ENCODE measurements around the gene NUDT17. TPM values are rescaled to one million over a fixed set of nuclear protein-coding genes. Genes with fewer than 3 reads are reported as not detected.
"Not testable (repeated sequence)": the region's sequence is repeated elsewhere in the genome, so short reads cannot be mapped to it uniquely, and the experiment has no call there.

The NUDT17 gene
- total and polyA plus RNA-seq, 8 donors: 0.61 to 18.3 (median 3.2) TPM; not detected in 1

DNA sequence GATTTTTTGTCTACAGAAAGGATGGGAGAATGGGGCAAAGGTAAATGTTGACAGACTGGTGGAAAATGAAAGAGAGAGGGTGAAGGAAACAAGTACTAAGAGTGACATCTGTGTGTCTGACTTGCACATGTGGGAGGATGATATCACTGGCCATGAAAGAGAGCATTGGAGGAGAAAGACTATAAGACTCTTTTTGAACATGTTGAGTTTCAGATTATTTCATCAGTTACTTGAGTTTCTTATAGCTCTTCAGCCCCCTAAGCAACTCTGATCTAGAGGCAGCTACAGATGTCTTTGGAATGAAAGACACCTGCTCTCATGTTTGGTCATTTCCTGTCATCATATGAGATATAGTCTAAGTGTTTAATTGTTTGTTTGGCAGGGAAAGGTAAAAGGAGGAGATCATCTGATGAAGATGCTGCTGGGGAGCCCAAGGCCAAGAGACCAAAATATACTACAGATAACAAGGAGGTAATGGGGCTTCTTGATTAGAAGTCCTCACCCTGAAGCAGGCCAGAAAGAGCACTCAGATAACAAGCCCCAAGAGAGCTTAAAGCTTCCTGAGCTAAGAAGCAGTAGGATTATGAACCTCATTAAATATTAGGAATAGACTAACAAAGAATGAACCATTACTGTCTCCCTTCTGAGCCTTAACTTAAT is 16.9 kb upstream of the NUDT17 start:
- intact Hi-C loops (cut with DNase I; ENCODE audit: low total_unique reads): no loop called here
- Histone ChIP-seq H3K36me3 (peaks cover 57 to 79% (median 78%) of the 10 kb centered on the region in 4 donors), H3K4me3 (no peak overlapping the region), H3K4me1 (peaks cover 8 to 25% (median 11%) of the 10 kb centered on the region in 4 donors), H3K9me3 (no peaks in the 10 kb centered on the region), H3K27me3 (no peaks in the 10 kb centered on the region), H3K27ac (no peak overlapping the region)
- no peak for DNase-seq
- TF ChIP-seq EP300 (IDR thresholded peaks at IDR 0.05) (no peak), POLR2AphosphoS5 (IDR thresholded peaks at IDR 0.05) (no peak), POLR2A (IDR thresholded peaks at IDR 0.05) (no peak)
- TF ChIP-seq, protein P1, sequence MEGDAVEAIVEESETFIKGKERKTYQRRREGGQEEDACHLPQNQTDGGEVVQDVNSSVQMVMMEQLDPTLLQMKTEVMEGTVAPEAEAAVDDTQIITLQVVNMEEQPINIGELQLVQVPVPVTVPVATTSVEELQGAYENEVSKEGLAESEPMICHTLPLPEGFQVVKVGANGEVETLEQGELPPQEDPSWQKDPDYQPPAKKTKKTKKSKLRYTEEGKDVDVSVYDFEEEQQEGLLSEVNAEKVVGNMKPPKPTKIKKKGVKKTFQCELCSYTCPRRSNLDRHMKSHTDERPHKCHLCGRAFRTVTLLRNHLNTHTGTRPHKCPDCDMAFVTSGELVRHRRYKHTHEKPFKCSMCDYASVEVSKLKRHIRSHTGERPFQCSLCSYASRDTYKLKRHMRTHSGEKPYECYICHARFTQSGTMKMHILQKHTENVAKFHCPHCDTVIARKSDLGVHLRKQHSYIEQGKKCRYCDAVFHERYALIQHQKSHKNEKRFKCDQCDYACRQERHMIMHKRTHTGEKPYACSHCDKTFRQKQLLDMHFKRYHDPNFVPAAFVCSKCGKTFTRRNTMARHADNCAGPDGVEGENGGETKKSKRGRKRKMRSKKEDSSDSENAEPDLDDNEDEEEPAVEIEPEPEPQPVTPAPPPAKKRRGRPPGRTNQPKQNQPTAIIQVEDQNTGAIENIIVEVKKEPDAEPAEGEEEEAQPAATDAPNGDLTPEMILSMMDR (IDR thresholded peaks at IDR 0.05): no peak

DNA sequence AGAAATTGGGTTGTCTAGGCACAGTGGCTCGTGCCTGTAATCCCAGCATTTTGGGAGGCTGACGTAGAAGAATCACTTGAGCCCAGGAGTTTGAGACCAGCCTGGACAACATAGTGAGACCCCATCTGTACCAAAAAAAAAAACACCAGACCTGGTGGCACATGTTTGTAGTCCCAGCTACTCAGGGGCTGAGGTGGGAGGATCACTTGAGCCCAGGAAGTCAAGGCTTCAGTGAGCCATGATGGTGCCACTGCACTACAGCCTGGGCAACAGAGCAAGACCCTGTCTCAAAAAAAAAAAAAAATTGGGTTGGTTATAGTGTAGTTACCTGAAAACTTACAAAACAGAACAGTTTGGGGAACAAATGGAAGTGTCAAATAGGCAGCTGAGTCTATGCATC is 14.6 kb upstream of the NUDT17 start:
- H3K36me3 ChIP-seq: peaks cover 69 to 100% (median 100%) of the 10 kb centered on the region in 4 donors

GRCh38 chr1:145837656-145838055 is 7.8 kb upstream of the NUDT17 start:
- no peak for TF ChIP-seq POLR2AphosphoS5 (IDR thresholded peaks at IDR 0.05)
- TF ChIP-seq EP300 (IDR thresholded peaks at IDR 0.05): no peak
- no peak for TF ChIP-seq POLR2A (IDR thresholded peaks at IDR 0.05)
- TF ChIP-seq, protein P1 (IDR thresholded peaks at IDR 0.05): no peak
- 93 to 100% (median 96%) methylated on average over 1 of the region's 1 CpG for WGBS, 5 donors
- Histone ChIP-seq H3K27ac (no peak overlapping the region), H3K9me3 (no peaks in the 10 kb centered on the region), H3K4me1 (no peaks in the 10 kb centered on the region), H3K36me3 (peaks cover 82 to 100% (median 100%) of the 10 kb centered on the region in 4 donors), H3K27me3 (no peaks in the 10 kb centered on the region), H3K4me3 (no peak overlapping the region)
- intact Hi-C loops (cut with DNase I; ENCODE audit: low total_unique reads): no loop called here
- no peak for DNase-seq

More for the DNA sequence above, 14.6 kb upstream of the NUDT17 start:
- H3K27ac ChIP-seq; H3K4me3 ChIP-seq; DNase-seq; intact Hi-C loops (cut with DNase I; ENCODE audit: low total_unique reads); H3K9me3 ChIP-seq; H3K27me3 ChIP-seq: not testable (repeated sequence)
- peaks cover 0 to 12% (median under 1%) of the 10 kb centered on the region in 4 donors for H3K4me1 ChIP-seq
- 90 to 100% (median 98%) methylated on average over 2 of the region's 2 CpGs for WGBS, 5 donors

- Histone ChIP-seq H3K4me3 (no peak overlapping the region), H3K27ac (no peak overlapping the region), H3K9me3 (no peaks in the 10 kb centered on the region), H3K36me3 (peaks cover 40 to 62% (median 58%) of the 10 kb centered on the region in 4 donors), H3K4me1 (peaks cover 11 to 21% (median 19%) of the 10 kb centered on the region in 4 donors), H3K27me3 (no peaks in the 10 kb centered on the region)
- DNase-seq: no peak
- intact Hi-C loops (cut with DNase I; ENCODE audit: low total_unique reads): no loop called here
- TF ChIP-seq, protein P1 (IDR thresholded peaks at IDR 0.05): no peak
- TF ChIP-seq POLR2AphosphoS5 (IDR thresholded peaks at IDR 0.05) (no peak), EP300 (IDR thresholded peaks at IDR 0.05) (no peak), POLR2A (IDR thresholded peaks at IDR 0.05) (no peak)
- 89 to 93% (median 92%) methylated on average over 3 of the region's 3 CpGs for WGBS, 5 donors
These were observed 2.4 kb upstream of the NUDT17 start for GRCh38 chr1:145843031-145843430.

GRCh38 chr1:145845144-145845513 is 301 bp upstream of the NUDT17 start:
- H3K27ac ChIP-seq: peak overlapping the region in 4 of 5 donors; percentile 72 to 83 (median 81)
- intact Hi-C loops (cut with DNase I; ENCODE audit: low total_unique reads): loop anchor here (5.0 kb wide), 1 partner anchor 172 kb away; no protein-coding TSS in a partner anchor
- peaks cover 11 to 21% (median 19%) of the 10 kb centered on the region in 4 donors for H3K4me1 ChIP-seq
- peaks cover 30 to 62% (median 58%) of the 10 kb centered on the region in 4 donors for H3K36me3 ChIP-seq
- no peaks in the 10 kb centered on the region for H3K27me3 ChIP-seq
- WGBS, 5 donors: 5 to 9% (median 7%) methylated on average over 4 of the region's 4 CpGs
- TF ChIP-seq, protein P1 (IDR thresholded peaks at IDR 0.05): no peak
- TF ChIP-seq POLR2A (IDR thresholded peaks at IDR 0.05) (no peak), EP300 (IDR thresholded peaks at IDR 0.05) (no peak), POLR2AphosphoS5 (IDR thresholded peaks at IDR 0.05) (no peak)
- no peaks in the 10 kb centered on the region for H3K9me3 ChIP-seq
- no peak for DNase-seq
- H3K4me3 ChIP-seq: peak overlapping the region; percentile 51 to 59 (median 58)

All from stomach (tissue), 9 donors.